Measurements from ENCODE around the gene UBAC2.
"Not testable (repeated sequence)": the region's sequence is repeated elsewhere in the genome, so short reads cannot be mapped to it uniquely, and the experiment has no call there.

The UBAC2 gene

DNA sequence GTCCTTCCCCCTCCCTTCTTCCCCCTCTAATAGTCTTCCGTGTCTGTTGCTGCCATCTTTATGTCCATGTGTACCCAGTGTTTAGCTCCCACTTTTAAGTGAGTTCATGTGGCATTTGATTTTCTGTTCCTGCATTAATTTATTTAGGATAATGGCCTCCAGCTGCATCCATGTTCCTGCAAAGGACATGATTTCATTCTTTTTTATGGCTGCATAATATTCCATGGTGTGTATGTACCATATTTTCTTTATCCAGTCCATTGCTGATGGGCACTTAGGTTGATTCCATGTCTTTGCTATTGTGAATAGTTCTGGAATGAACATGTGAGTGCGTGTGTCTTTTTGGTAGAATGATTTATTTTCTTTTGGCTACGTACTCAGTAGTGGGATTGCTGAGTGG lies 48.5 kb downstream of the UBAC2 start:
- not testable (repeated sequence) for DNase-seq (ENCODE audit: low read depth in 2 of 2)

DNA sequence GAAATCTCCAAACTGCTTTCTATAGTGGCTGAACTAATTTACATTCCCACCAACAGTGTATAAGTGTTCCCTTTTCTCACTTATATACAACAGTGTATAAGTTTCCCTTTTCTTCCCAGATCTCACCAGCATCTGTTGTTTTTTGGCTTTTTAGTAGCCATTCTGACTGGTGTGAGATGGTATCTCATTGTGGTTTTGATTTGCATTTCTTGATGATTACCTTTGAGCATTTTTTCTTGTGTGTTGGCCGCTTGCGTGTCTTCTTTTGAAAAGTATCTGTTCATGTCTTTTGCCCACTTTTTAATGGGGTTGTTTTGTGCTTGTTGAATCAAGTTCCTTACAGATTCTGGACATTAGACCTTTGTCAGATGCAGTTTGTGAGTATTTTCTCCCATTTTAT lies 49.0 kb downstream of the UBAC2 start:
- not testable (repeated sequence) for DNase-seq (ENCODE audit: low read depth in 2 of 2)

DNA sequence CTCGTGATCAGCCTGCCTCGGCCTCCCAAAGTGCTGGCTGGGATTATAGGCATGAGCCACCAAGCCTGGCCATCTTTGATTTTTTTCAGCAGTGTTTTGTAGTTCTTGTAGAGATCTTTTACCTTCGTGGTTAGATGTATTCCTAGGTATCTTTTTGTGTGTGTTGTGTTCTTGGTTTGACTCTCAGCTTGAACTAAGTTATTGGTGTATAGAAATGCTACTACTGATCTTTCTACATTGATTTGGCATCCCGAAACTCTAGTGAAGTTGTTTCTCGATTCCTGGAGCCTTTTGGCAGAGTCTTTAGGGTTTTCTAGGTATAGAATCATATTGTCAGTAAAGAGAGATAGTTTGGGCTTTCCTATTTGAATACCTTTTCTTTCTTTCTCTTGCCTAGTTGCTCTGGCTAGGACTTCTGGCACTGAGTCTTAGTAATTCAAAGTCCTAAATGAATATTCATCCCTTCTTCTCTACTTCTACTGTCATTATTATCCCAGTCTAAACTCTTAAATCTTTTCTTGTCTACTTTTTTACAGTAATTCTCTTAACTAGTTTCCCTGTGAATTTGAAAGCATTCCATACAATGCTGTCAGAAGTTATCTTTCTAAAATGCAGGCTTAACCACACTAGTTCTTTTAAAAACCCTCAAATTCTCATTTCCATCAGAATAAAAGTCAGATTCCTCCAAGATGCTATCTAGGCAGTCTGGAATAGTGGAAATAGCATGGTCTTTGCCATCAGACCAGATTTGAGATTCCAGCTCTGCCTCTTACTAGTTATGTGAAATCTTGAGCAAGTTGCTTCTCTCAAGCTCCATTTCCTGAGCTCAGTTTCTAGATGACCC lies 50.5 kb downstream of the UBAC2 start:
- DNase-seq (ENCODE audit: low read depth in 2 of 2): no peak

DNA sequence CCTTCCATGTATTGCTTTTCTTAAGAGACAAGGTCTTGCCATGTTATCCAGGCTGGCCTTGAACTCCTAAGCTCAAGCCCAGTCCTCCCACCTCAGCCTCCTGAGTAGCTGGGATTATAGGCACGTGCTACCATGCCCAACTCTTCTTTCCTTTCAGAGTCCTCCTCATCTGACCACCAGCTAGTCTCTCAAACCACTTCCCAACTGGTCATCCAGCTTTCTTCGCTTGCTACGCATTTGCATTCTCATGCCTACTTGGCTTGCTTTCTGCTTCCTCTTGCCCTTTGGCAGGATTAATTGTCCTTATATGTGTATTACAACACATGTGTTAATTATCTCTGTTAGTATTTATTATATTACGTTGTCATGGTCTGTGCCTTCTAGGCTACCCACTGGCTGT lies 51.3 kb downstream of the UBAC2 start:
- no peak for DNase-seq (ENCODE audit: low read depth in 2 of 2)

DNA sequence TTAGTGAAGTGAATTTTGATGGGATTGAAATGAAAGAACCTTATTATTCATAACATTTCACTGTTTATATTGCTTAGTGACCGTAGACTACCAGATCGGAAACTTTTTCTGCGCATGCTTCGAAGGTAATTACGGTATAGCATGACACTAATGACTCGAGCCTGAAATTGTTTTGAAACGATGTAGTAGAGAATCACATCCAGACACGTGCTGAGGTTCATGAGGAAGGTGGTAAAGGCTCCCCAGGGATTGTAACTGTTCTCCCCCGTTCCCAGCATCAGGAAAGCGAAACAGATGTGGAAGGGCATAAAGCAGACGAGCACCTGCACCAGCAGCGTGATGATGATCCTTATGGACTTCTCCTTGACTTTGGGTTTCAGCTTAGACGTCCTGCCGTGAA lies 54.2 kb downstream of the UBAC2 start:
- DNase-seq (ENCODE audit: low read depth in 2 of 2): no peak

DNA sequence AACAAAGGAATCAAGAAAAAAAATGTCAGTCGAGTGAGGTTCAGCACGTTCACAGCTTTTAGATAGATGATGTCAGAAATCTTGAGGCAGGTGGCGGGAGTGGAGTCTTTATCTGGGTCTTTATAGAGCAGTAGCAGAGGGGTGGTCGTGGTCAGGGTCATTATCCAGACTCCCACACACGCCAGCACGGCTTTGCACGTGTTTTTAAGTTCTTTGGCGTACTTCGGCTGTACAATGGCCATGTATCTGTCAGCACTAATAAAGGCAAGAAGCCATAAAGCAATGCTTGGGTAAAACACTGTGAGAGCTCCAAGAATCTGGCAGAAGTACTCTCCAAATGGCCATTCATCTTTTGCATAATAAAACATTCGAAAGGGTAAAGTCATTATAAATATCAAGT lies 54.6 kb downstream of the UBAC2 start:
- DNase-seq (ENCODE audit: low read depth in 2 of 2): no peak

DNA sequence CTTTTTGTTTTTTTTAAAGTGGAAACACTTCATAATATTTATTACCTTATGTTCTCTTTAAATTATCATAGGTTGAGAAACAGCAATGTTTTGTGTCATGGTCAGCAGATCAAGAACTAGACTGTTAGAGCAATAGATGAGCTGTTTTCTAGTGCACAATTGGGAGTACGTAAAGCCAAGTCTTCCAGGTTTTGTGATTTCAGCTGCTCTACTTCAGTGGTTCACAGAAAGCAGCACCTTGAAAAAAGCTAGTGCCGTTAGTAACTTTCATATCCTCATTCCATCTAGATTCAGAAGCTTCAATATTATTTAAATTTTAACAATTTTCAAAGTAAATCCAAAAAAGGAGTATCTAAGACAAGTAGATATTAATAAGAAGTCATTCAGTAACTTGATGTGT lies 55.6 kb downstream of the UBAC2 start:
- no peak for DNase-seq (ENCODE audit: low read depth in 2 of 2)

DNA sequence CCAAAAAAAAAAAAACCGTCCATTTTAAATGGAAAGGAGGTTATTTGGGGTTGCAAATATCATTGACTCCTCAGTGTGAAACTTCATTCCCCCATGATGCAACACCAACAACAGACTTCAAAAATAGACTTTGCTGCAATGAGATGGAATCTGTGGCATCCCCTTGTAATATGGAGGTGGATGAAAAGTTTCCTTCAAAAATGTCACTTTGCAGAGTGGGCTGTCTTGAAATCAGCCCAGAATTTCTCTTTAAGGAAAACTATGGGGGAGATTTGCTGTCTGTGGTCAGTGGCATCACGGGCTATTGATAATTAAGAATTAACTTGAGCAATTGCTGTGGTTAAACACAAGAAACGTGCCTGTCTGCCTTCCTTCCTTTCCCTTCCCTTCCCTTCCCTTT lies 56.1 kb downstream of the UBAC2 start:
- no peak for DNase-seq (ENCODE audit: low read depth in 2 of 2)

DNA sequence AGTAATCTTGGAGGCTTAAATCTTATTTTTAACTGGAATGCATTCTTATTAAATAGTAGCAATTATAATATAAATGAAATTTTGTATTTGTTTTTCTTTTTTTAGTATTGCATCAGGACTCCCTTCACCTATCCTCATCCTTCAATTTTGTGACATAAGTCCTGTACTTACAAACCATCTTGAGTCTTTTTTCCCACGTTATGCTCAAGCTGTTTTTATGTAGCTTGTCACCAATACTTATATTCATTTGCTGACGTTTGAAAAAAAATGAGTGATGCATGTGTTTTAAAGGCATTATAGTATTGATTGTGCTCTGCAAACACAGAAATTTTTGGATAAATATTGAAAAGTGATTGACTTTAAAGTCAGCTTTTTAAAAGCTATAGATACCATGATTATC lies 56.6 kb downstream of the UBAC2 start:
- no peak for DNase-seq (ENCODE audit: low read depth in 2 of 2)

DNA sequence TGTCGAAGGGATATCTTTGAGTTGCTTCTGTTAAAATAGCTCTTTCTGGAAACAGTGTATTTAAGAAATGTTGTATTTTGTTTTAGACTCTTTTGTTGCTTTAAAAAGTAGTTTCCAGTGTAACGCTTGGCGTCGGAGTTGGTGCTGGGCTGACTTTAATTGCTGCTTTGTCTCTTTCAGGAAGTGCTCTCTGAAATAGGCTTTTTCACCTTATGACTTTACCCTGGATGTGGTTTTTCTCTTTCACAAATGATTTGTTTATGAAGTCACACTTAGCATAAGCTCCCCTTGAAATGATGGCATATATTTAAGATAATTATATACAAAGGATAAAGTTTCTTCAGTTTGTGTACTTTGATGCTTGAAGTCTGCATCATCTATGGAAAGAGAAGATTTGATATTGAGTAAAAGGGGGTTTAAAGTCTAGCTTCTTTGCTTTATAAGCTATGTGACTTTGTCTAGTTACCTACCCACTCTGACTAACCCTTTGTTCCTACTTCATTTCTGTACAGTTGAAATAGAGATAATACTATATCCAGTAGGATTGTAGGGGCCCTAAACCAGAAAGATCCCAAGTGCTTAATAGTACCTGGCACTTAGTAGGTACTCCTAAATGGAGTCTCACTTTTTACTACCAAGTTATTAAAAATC lies 57.7 kb downstream of the UBAC2 start, which contains the start of gene GPR18:
TSS of gene GPR18 (minus strand) at position 170 of the 651 bp plus-strand sequence. CDS start 2,507 bp downstream, outside the sequence.
- no peak for DNase-seq (ENCODE audit: low read depth in 2 of 2)

DNA sequence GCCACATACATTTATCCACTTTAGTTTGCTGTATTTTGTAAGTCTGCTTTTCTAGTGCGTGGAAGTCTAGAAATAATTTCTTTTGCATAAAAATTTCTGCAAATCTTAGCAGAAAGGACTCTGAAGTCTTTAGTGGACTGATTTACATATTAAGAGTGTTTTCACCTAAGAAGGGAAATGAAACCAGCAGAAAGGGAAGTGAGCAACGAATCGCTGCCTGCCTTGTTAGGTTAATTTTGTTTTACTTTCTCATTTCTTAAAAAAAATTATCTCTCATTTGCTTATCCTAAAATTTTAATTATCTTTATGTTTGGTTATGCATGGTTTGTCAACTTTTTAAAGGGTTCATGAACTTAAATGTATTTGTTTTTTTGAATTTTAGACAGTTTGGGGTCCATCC lies 58.3 kb downstream of the UBAC2 start:
- DNase-seq (ENCODE audit: low read depth in 2 of 2): no peak

DNA sequence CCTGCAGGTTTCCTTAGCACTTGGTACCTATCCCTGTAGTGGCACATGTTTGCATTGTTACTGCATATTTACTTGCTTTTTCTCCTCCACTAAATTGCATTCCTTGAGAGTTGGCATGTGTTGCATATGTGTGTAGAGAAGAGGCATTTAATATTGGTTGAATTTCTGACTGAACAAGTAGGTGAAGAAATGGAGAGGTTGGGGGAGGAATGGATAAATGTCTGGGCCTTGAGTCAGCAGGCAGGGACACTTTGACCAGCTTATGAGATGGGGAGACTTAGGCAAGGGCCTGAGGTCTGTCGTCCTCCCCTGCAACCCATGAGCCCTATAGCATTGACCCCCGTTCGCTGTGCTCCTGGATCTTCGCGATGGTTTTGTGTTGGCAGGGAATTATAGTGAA lies 59.6 kb downstream of the UBAC2 start:
- DNase-seq (ENCODE audit: low read depth in 2 of 2): no peak

DNA sequence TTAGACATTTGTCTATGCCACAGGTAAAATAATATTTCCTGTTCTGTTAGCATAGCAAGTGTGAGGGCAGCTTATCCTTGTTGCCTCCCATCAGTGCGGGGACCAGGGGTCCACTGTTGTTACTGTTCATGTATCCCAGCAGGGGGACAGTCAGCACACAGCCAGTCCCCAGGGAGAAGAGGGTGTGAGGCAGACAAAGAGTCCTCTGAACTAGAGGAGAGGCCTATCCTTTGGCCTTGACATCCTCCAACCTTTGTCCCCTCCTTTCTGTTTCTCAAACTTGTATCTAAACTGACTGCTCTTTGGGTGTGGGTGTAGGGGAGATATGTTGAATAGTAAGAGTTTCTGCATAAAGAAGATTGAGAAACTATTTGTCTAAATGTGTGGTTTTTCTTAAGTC lies 60.4 kb downstream of the UBAC2 start:
- DNase-seq (ENCODE audit: low read depth in 2 of 2): no peak

DNA sequence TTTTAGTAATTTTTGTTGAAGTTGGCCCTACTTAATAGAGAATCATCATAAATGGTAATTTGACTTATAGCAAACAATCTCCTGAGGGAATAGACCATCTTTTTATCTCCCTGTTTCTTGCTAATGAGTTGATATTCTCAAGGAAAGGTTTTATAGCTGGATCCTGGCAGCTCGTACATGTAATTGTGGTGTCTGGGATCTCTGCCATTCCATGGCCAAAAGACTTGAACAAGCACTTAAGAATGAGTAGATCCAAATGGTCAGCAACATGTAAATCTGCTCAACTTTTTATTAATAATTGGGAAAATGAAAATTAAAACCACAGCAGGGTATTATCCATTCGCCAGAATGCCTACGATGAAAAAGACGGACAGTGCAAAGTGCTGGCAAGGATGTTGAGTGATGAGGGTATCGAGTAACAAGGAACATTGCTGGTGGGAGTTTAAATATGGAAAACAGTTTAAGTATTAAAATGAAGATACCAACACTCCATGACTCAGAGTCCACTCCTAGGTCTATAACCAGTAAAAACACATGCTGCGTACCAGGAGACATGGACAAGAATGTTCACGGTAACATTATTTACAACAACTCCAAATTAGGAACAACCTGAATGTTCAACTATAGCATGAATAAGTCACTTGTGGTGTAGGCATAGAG lies 62.6 kb downstream of the UBAC2 start:
- no peak for DNase-seq (ENCODE audit: low read depth in 2 of 2)

DNA sequence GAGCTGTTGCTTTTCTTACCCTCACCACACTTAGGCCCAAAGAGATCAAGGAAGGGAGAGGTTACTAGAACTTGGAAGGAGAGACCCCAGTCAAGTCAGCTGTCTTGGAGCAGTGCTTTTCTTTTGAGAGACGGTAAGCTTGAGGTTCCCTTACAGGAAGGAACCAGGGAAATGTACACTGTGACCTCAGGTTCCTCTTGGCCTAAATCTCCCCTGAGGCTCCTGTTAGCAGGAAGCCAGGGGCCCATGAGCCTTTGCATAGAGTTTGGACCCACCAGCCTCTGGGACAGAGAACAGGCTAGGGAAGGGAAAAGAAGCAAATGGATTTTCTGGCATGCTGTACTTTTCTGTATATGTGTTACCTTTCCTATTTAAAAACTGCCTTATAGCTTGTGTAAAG lies 63.4 kb downstream of the UBAC2 start:
- DNase-seq (ENCODE audit: low read depth in 2 of 2): no peak

DNA sequence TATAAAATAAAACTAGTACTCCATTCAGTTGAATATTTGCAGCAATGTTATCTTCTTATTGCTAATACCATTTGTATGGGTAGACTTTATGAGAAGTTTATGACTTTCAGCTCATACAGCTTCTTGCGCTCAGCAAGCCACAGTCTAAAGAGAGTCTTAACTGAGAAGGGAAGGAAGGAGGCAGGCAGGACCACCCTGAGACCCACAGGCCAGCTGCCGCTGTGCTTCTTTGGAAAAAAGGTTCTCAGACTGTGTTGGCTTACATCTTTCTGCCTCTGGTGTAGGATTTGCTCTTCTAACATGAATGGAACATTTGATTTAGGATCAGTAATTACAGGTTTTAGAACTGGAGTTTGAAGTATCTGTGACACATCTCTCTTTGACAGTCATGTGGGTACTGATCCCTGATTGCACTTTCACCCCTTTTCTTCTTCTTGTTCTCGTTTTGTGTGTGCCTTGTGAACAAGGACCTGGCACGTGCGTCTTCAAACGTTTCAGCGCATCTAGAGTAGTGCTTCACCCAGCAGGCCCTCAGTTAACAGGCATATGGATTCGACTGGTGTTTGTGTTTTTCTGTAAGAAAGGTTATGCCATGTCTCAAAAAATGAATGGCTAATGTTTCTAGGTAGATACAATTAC lies 64.6 kb downstream of the UBAC2 start:
- DNase-seq (ENCODE audit: low read depth in 2 of 2): no peak

DNA sequence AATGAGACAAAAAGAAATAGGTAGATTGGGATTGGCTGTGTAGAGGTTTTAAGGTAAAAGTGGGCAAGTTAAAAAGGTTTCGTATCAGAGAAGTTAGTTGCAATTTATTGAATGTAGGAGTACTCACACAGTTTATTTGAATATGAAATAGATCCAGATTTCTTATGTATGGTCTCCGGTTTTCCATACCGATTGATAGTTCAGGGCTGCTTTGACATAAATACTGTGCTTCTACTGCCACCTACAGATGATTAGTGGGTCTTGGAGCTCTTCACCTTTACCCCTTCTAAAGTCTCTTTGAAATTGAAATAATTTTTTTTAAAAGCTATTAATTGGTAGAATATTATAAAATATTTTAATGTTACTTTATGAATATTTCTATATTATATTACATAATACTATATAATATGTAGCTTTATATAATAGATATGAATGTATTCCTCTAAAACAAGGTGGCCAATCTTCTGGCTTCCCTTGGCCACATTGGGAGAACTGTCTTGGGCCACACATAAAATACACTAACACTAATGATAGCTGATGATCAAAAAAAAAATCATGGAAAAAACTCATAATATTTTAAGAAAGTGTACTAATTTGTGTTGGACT lies 65.3 kb downstream of the UBAC2 start:
- DNase-seq (ENCODE audit: low read depth in 2 of 2): no peak

DNA sequence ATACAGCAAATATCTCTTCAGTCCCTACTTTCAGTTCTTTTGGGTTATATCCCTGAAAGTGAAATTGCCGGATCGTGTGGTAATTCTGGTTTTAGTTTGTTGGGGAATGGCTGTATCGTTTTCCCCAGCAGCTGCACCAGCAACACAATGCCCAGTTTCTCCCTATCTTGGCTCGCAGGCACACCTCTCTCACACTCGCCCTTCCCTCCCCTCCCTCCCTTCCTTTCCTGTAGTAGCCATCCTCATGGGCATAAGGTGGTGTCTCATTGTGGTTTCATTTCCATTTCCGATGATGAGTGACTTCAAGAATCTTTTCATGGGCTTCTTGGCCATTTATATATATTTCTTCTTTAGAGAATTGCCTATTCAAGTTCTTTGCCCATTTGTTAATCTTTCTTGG lies 66.2 kb downstream of the UBAC2 start:
- DNase-seq (ENCODE audit: low read depth in 2 of 2): no peak

DNA sequence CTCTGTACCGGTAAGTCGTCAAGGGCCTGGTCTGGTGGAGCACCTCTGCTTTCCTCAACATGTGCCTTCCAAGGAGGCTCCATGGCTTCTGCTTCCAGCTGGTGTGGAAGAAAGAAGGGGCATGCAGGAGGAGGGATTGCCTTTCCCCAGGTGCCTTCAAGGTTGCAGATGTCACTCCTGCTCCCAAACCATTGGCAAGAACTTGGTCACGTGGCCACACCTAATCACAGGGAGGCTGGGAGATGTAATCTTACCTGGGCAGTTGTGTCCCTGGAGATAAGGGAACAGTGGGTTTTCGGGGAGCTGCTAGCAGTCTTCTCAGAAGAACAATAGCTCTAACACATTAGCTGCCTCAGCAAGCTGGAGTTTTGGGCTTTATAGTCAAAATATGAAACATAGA lies 67.3 kb downstream of the UBAC2 start:
- no peak for DNase-seq (ENCODE audit: low read depth in 2 of 2)

DNA sequence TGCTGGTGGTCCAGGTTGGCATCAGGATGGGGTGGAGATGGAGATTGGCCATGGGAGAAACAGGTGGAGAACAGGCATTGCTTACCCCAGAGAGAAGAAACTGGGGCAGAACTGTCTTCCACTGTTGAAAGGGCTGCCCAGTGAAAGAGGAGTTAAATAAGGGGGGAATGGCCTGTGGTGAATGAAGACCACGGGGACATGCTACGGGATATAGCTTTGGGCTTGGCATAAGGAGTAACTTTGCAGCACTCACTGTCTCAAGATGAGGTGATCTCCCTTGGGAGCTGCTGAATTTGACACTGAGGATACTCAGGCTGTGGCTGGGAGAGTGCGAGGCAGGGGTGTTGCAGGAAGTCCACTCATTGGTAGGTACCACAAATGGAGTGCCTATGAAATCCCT lies 68.2 kb downstream of the UBAC2 start:
- DNase-seq (ENCODE audit: low read depth in 2 of 2): no peak

DNA sequence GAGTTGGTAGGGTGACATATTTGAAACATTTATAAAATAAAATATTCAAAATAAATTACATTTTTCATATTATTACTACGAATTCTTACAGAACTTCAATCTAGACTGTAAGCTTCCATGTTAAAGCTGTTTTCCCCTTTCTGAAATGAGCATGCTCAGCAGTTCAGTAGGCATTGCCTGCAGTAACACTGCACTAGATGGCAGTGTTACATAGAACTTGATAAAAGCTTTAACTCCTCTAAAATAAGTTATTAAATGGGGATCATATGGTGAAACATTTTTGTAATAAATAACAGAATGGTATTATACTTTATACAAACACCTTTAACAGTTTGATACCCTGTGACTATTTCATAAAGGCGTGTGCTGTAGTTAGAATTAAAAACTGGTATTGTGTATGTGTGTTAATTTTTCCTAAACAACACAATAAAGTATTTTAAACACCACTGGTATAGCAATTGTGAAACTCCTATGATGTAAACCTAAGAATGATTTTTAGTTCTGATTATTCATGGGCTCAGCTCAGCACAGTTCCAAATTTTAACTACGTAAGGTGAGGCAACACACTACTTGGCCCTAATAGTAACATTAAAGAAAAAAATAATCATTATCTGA lies 69.1 kb downstream of the UBAC2 start:
- DNase-seq (ENCODE audit: low read depth in 2 of 2): no peak

DNA sequence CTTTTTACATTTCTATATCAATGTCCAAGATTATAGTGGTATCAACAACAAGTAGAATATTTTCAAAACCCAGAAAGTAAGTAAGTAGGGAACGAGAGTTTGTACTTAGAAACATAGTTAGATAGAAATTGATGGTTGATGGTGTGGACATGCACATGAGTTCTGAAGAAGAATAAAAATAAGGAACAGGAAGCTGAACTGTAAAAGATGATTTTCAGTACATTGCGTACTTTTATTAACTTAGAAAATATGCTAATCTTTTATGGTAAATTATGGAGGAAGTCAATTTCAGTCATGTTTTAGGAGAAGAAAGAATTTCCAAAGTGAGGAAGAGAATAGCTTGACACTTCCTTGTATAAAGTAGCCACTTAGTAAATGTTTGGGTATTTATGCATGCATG lies 69.9 kb downstream of the UBAC2 start:
- no peak for DNase-seq (ENCODE audit: low read depth in 2 of 2)

All from stimulated activated CD4-positive, alpha-beta T cell treated with anti-CD3 and anti-CD28 coated beads, Interleukin-1b, Interleukin-23, amount 100 ng/mL, for 1 hour (primary cell).